Spleen (tissue), 11 donors: ENCODE data around the gene GRAMD1A. TPM values are rescaled to one million over a fixed set of nuclear protein-coding genes. Genes with fewer than 3 reads are reported as not detected.
"Not testable (repeated sequence)": the region's sequence is repeated elsewhere in the genome, so short reads cannot be mapped to it uniquely, and the experiment has no call there.

ENCODE experiments used
- DNase-seq: peaks from one replicate; pipeline ENCODE4 v3.0.0-alpha.2; 2020
- H3K27ac ChIP-seq, 8 donors: fragments of 200-600 bp; sonication (generic) in 7 of 8; 1 replicate in 4 of 8; 2 replicates in 4 of 8; pipeline versions ENCODE4 v1.5.0 to v1.8.0; 2016 to 2021; ENCODE audit warnings: inconsistent platforms in 4 of 8, mild to moderate bottlenecking in 4 of 8, moderate library complexity in 1 of 8
- H3K27me3 ChIP-seq, 7 donors: fragments of 200-600 bp; sonication (generic) in 6 of 7; replicated peaks in 1 of 7; 1 replicate in 4 of 7; 2 replicates in 3 of 7; pipeline versions ENCODE4 v1.5.0 to v1.8.0; 2016 to 2021; ENCODE audit warnings: inconsistent platforms in 3 of 7, mild to moderate bottlenecking in 1 of 7
- H3K36me3 ChIP-seq, 6 donors: fragments of 200-600 bp; sonication (generic) in 5 of 6; 1 replicate in 4 of 6; 2 replicates in 2 of 6; pipeline versions ENCODE4 v1.5.0 to v1.8.0; 2016 to 2021; ENCODE audit warnings: inconsistent platforms in 2 of 6
- H3K4me1 ChIP-seq, 6 donors: fragments of 200-600 bp; sonication (generic) in 5 of 6; 1 replicate in 3 of 6; 2 replicates in 3 of 6; pipeline versions ENCODE4 v1.5.0 to v1.8.0; 2016 to 2021; ENCODE audit warnings: inconsistent platforms in 3 of 6
- H3K4me3 ChIP-seq, 8 donors: fragments of 200-600 bp; sonication (generic) in 7 of 8; 1 replicate in 4 of 8; 2 replicates in 4 of 8; pipeline versions ENCODE4 v1.5.0 to v1.8.0; 2016 to 2021; ENCODE audit warnings: inconsistent platforms in 4 of 8, mild to moderate bottlenecking in 4 of 8, moderate library complexity in 2 of 8
- H3K9me3 ChIP-seq, 8 donors: fragments of 200-600 bp; sonication (generic) in 7 of 8; 1 replicate in 4 of 8; 2 replicates in 4 of 8; pipeline versions ENCODE4 v1.5.0 to v1.8.0; 2016 to 2021; ENCODE audit warnings: inconsistent platforms in 4 of 8
- CTCF ChIP-seq, 11 experiments: fragments of 200-600 bp in 7 of 11; fragments of 450-650 bp in 4 of 11; sonication (generic) in 4 of 11; IDR thresholded peaks in 8 of 11; conservative IDR thresholded peaks in 3 of 11; 1 replicate in 7 of 11; 2 replicates in 4 of 11; pipeline versions ENCODE4 v1.4.0 to v1.8.0; 2016 to 2021; ENCODE audit warnings: antibody characterized with exemption in 11 of 11, inconsistent platforms in 4 of 11, mild to moderate bottlenecking in 1 of 11
- POLR2A ChIP-seq, 3 donors: fragments of 450-650 bp; IDR thresholded peaks; one replicate each; pipeline ENCODE4 v1.5.1; 2017; ENCODE audit warnings: antibody characterized with exemption in 3 of 3, mild to moderate bottlenecking in 1 of 3
- POLR2AphosphoS5 ChIP-seq, 3 donors: sonication (generic); formaldehyde crosslinking; IDR thresholded peaks; one replicate each; pipeline ENCODE4 v1.5.1; 2017; ENCODE audit warnings: antibody characterized with exemption in 3 of 3
- WGBS, 5 donors: extraction: QIAGEN DNeasy Blood & Tissue Kit in 3 of 5; methylation state at CpG; one replicate each; pipeline versions ENCODE4 v1.1.5 to v1.1.7; 2013 to 2018; 5-methylcytosine and 5-hydroxymethylcytosine counted together
- intact Hi-C: fragments of 100-400 bp; cut with DNase I; formaldehyde crosslinking; loops from one replicate; pipeline ENCODE4 v1.15.0; 2023; ENCODE audit warnings: low total_unique reads
- polyA plus RNA-seq, 3 donors: library from polyadenylated mRNA; stranded (reverse); fragments of 200-250 nt; gene quantifications; one replicate each; pipeline ENCODE4 v1.2.1, GENCODE V29; 2013
- total RNA-seq, 7 donors: library from RNA; depleted of rRNA in 3 of 7; stranded (reverse); fragments of >200 nt in 3 of 7; fragmentation: NEBNext Ultra II Directional in 4 of 7; extraction: Animal tissue kit (Norgen Biotek cat#: 25700) in 4 of 7; gene quantifications; one replicate each; pipeline versions ENCODE4 v1.1.0 to v1.2.1, GENCODE V29; 2016 to 2021
- donor health status: healthy with polysubstance abuse.
- donor health status: DM: no; HTN: no; CAD: no; lungs with moderate emphysema.
- donor health status: DM: no; HTN: no; CAD: no.
- donor health status: Bipolar disorder and iron deficiency.
- donor health status: healthy.
- donor health status: DM: no; HTN: no; CAD: no.
- donor health status: DM: yes; HTN: yes; CAD: no.

Gene GRAMD1A
- total and polyA plus RNA-seq, 10 donors: 30.0 to 177 (median 101) TPM

- intact Hi-C loops: no loop called here
- DNase-seq: no peak
- H3K36me3 ChIP-seq: no peaks in the 10 kb centered on the region
- no peaks in the 10 kb centered on the region for H3K27me3 ChIP-seq
- TF ChIP-seq POLR2AphosphoS5 (IDR thresholded peaks at IDR 0.05) (no peak), POLR2A (IDR thresholded peaks at IDR 0.05) (no peak), CTCF (IDR thresholded peaks at IDR 0.05 in 8 of 11, conservative IDR thresholded peaks at IDR 0.05 in 3 of 11) (no peak)
- H3K4me3 ChIP-seq: no peak overlapping the region
- 83 to 96% (median 85%) methylated on average over 5 of the region's 5 CpGs for WGBS, 5 donors
- no peaks in the 10 kb centered on the region for H3K9me3 ChIP-seq
- peaks cover 5 to 23% (median 17%) of the 10 kb centered on the region in 6 donors for H3K4me1 ChIP-seq
- no peak overlapping the region for H3K27ac ChIP-seq
Measured at GRCh38 chr19:35049456-35049855, 49.3 kb downstream of the GRAMD1A start.

- intact Hi-C loops, H3K27ac ChIP-seq, H3K36me3 ChIP-seq, H3K9me3 ChIP-seq, DNase-seq, H3K4me3 ChIP-seq, H3K27me3 ChIP-seq: not testable (repeated sequence)
- 88 to 95% (median 90%) methylated on average over 2 of the region's 2 CpGs for WGBS, 5 donors
- peaks cover 5 to 11% (median 9%) of the 10 kb centered on the region in 6 donors for H3K4me1 ChIP-seq
Measured at GRCh38 chr19:35050662-35051061, 50.5 kb downstream of the GRAMD1A start.

GRCh38 chr19:35051268-35051667 lies 51.1 kb downstream of the GRAMD1A start:
- intact Hi-C loops, H3K9me3 ChIP-seq, H3K4me3 ChIP-seq, DNase-seq, H3K4me1 ChIP-seq, H3K27me3 ChIP-seq, H3K36me3 ChIP-seq, H3K27ac ChIP-seq: not testable (repeated sequence)
- 89 to 97% (median 95%) methylated on average over 4 of the region's 4 CpGs for WGBS, 5 donors

GRCh38 chr19:35051796-35052195 lies 51.7 kb downstream of the GRAMD1A start:
- Histone ChIP-seq H3K36me3 (no peaks in the 10 kb centered on the region), H3K4me3 (no peak overlapping the region), H3K27me3 (no peaks in the 10 kb centered on the region), H3K9me3 (no peaks in the 10 kb centered on the region), H3K4me1 (no peaks in the 10 kb centered on the region), H3K27ac (no peak overlapping the region)
- 86 to 97% (median 92%) methylated on average over 5 of the region's 5 CpGs for WGBS, 5 donors
- no peak for DNase-seq
- intact Hi-C loops: no loop called here
- TF ChIP-seq POLR2A (IDR thresholded peaks at IDR 0.05) (no peak), CTCF (IDR thresholded peaks at IDR 0.05 in 8 of 11, conservative IDR thresholded peaks at IDR 0.05 in 3 of 11) (no peak), POLR2AphosphoS5 (IDR thresholded peaks at IDR 0.05) (no peak)

- intact Hi-C loops: no loop called here
- TF ChIP-seq CTCF (IDR thresholded peaks at IDR 0.05 in 8 of 11, conservative IDR thresholded peaks at IDR 0.05 in 3 of 11): no peak
- TF ChIP-seq POLR2AphosphoS5 (IDR thresholded peaks at IDR 0.05): no peak
- TF ChIP-seq POLR2A (IDR thresholded peaks at IDR 0.05): no peak
- Histone ChIP-seq H3K4me3 (no peak overlapping the region), H3K9me3 (no peaks in the 10 kb centered on the region), H3K27me3 (no peaks in the 10 kb centered on the region), H3K27ac (no peak overlapping the region), H3K36me3 (no peaks in the 10 kb centered on the region), H3K4me1 (no peaks in the 10 kb centered on the region)
- 81 to 88% (median 84%) methylated on average over 8 of the region's 8 CpGs for WGBS, 5 donors
- no peak for DNase-seq
Measured at GRCh38 chr19:35052599-35053190, 52.6 kb downstream of the GRAMD1A start.
